HepG2 (cell line): ENCODE data around the gene CASZ1. TPM values are rescaled to one million over a fixed set of nuclear protein-coding genes. Genes with fewer than 3 reads are reported as not detected.

Source experiments
- ATAC-seq: fragments of 200-7000 bp; cut with Tn5 transposase; 3 replicates; pipeline ENCODE4 v1.9.1; 2020; ENCODE audit warnings: mild to moderate bottlenecking, moderate library complexity
- BruUV-seq: library from RNA; stranded (reverse); fragments of 400-500 nt; replicated peaks from 2 replicates; lab custom pipeline; 2021; lab: Mats Ljungman, UMichigan
- CTCF ChIA-PET: fragments of 300-600 bp; formaldehyde crosslinking; extraction: SDS; loops from one replicate; lab custom pipeline; 2021; ENCODE audit warnings: low total read pairs, inconsistent platforms, low intra/inter-chr PET ratio; lab: Yijun Ruan, JAX
- POLR2A ChIA-PET: fragments of 350-600 bp; sonication (Branson Sonifier 250); formaldehyde crosslinking; loops from one replicate; lab custom pipeline; 2020; ENCODE audit warnings: antibody characterized with exemption, inconsistent platforms; lab: Yijun Ruan, JAX
- DNase-seq: peaks from one replicate; pipeline ENCODE4 v3.0.0-alpha.2; 2015; ENCODE audit warnings: low spot score
- FAIRE-seq: peaks from 3 replicates; lab custom pipeline; 2011; peaks lifted over from hg19 to GRCh38; lab: Jason Lieb, UNC
- H2AFZ ChIP-seq: one replicate; pipeline ENCODE4 v1.6.1; 2011; ENCODE audit warnings: low read length, inconsistent platforms
- H3K27ac ChIP-seq: fragments of 300-600 bp; 3 replicates; pipeline ENCODE4 v1.8.0; 2011; ENCODE audit warnings: mixed run types, mild to moderate bottlenecking, mixed read lengths, low read length, inconsistent platforms; ENCODE audit not compliant: insufficient read depth; ENCODE audit errors: extremely low read length
- H3K27me3 ChIP-seq, 2 experiments: fragments of 200-600 bp in 1 of 2; 2 replicates in 1 of 2; 3 replicates in 1 of 2; pipeline versions ENCODE4 v1.6.0 to v1.8.0; 2011; ENCODE audit warnings: low read length in 2 of 2, mild to moderate bottlenecking in 2 of 2, moderate library complexity in 2 of 2, inconsistent platforms in 1 of 2; ENCODE audit not compliant: insufficient read depth in 2 of 2, control insufficient read depth in 1 of 2
- H3K36me3 ChIP-seq, 2 experiments: fragments of 200-600 bp in 1 of 2; replicated peaks in 1 of 2; 2 replicates in 1 of 2; 3 replicates in 1 of 2; pipeline versions ENCODE4 v1.5.1 to v1.8.0; 2011; ENCODE audit warnings: low read length in 2 of 2, inconsistent platforms in 1 of 2; ENCODE audit not compliant: insufficient read depth in 2 of 2, control insufficient read depth in 1 of 2
- H3K4me1 ChIP-seq: 2 replicates; pipeline ENCODE4 v1.5.1; 2012; ENCODE audit warnings: low read length, inconsistent platforms; ENCODE audit not compliant: insufficient read depth
- H3K4me2 ChIP-seq: 2 replicates; pipeline ENCODE4 v1.6.0; 2011; ENCODE audit warnings: low read depth, low read length, inconsistent platforms
- H3K4me3 ChIP-seq, 3 experiments: fragments of 200-600 bp in 1 of 3; sonication (generic), shearing (Covaris generic) in 1 of 3; replicated peaks in 1 of 3; 2 replicates each; pipeline ENCODE4 v1.5.1; 2011 to 2016; ENCODE audit warnings: low read length in 3 of 3, inconsistent platforms in 2 of 3, low read depth in 2 of 3, mild to moderate bottlenecking in 2 of 3, control low read depth in 1 of 3, mixed read lengths in 1 of 3; ENCODE audit not compliant: insufficient read depth in 1 of 3
- H3K79me2 ChIP-seq: one replicate; pipeline ENCODE4 v1.6.1; 2011; ENCODE audit warnings: low read length, inconsistent platforms; ENCODE audit not compliant: insufficient read depth
- H3K9ac ChIP-seq: 2 replicates; pipeline ENCODE4 v1.6.0; 2011; ENCODE audit warnings: mild to moderate bottlenecking, low read depth, low read length, inconsistent platforms; ENCODE audit not compliant: insufficient read depth
- H3K9me3 ChIP-seq: 2 replicates; pipeline ENCODE4 v1.5.1; 2012; ENCODE audit warnings: mild to moderate bottlenecking, low read length
- H4K20me1 ChIP-seq: 2 replicates; pipeline ENCODE4 v1.6.0; 2011; ENCODE audit warnings: inconsistent platforms, mild to moderate bottlenecking, low read length, moderate library complexity; ENCODE audit not compliant: insufficient read depth
- ATRX ChIP-seq: sonication (generic); formaldehyde crosslinking; IDR thresholded peaks from 2 replicates; pipeline ENCODE4 v1.4.0; 2020; ENCODE audit warnings: missing genetic modification reagents, borderline replicate concordance
- BCL6 ChIP-seq: IDR thresholded peaks from 2 replicates; pipeline ENCODE4 v1.6.1; 2016; ENCODE audit warnings: missing genetic modification reagents, missing compliant biosample characterization
- BRD4 ChIP-seq: sonication (generic); formaldehyde crosslinking; IDR thresholded peaks from 2 replicates; pipeline ENCODE4 v1.4.0; 2020; ENCODE audit warnings: missing genetic modification reagents
- GPN1 ChIP-seq: sonication (generic); formaldehyde crosslinking; IDR thresholded peaks from 2 replicates; pipeline ENCODE4 v1.5.1; 2020; ENCODE audit warnings: missing genetic modification reagents, borderline replicate concordance
- HMG20B ChIP-seq: conservative IDR thresholded peaks from 2 replicates; pipeline ENCODE4 v1.6.1; 2016; ENCODE audit warnings: missing genetic modification reagents, missing compliant biosample characterization
- HNRNPK ChIP-seq: fragments of 200-400 bp; formaldehyde crosslinking; IDR thresholded peaks from 2 replicates; pipeline ENCODE4 v1.6.1; 2018; ENCODE audit warnings: low read length, low read depth, moderate library complexity, mild to moderate bottlenecking; ENCODE audit not compliant: poor library complexity, severe bottlenecking
- REL ChIP-seq: sonication (generic); formaldehyde crosslinking; conservative IDR thresholded peaks from 2 replicates; pipeline ENCODE4 v1.8.0; 2022; ENCODE audit warnings: mild to moderate bottlenecking, missing genetic modification reagents, moderate library complexity
- SMARCE1 ChIP-seq: fragments of 450-650 bp; IDR thresholded peaks from 2 replicates; pipeline ENCODE4 v1.6.1; 2017; ENCODE audit warnings: borderline replicate concordance
- TIGD3 ChIP-seq: sonication (generic); formaldehyde crosslinking; IDR thresholded peaks from 2 replicates; pipeline ENCODE4 v1.5.1; 2020; ENCODE audit warnings: mild to moderate bottlenecking, missing genetic modification reagents, borderline replicate concordance
- TRIM24 ChIP-seq: sonication (generic); formaldehyde crosslinking; IDR thresholded peaks from 2 replicates; pipeline ENCODE4 v1.8.0; 2022; ENCODE audit warnings: mild to moderate bottlenecking, missing genetic modification reagents
- ZBTB7A ChIP-seq: sonication (generic); formaldehyde crosslinking; IDR thresholded peaks from 2 replicates; pipeline ENCODE4 v1.8.0; 2022; ENCODE audit warnings: mild to moderate bottlenecking, missing genetic modification reagents
- ZNF17 ChIP-seq: sonication (generic); formaldehyde crosslinking; IDR thresholded peaks from 2 replicates; pipeline ENCODE4 v1.5.0; 2020; ENCODE audit warnings: mild to moderate bottlenecking, missing genetic modification reagents
- ZNF207 ChIP-seq: fragments of 450-650 bp; IDR thresholded peaks from 2 replicates; pipeline ENCODE4 v1.6.1; 2016; ENCODE audit warnings: antibody characterized with exemption, borderline replicate concordance
- ZNF574 ChIP-seq: sonication (generic); formaldehyde crosslinking; IDR thresholded peaks from 2 replicates; pipeline ENCODE4 v1.4.0; 2020; ENCODE audit warnings: missing genetic modification reagents
- ZNF691 ChIP-seq: sonication (generic); formaldehyde crosslinking; IDR thresholded peaks from 2 replicates; pipeline ENCODE4 v1.4.0; 2020; ENCODE audit warnings: missing genetic modification reagents, low read depth, mild to moderate bottlenecking, borderline replicate concordance
- ZUFSP ChIP-seq: sonication (generic); formaldehyde crosslinking; IDR thresholded peaks from 2 replicates; pipeline ENCODE4 v1.9.0; 2021; ENCODE audit warnings: missing genetic modification reagents, mild to moderate bottlenecking, borderline replicate concordance
- WGBS: methylation state at CpG from one replicate; pipeline ENCODE4 v1.1.6; 2017; ENCODE audit warnings: low lambda C conversion rate; 5-methylcytosine and 5-hydroxymethylcytosine counted together
- in situ Hi-C: cut with HindIII; loops from 2 replicates; pipeline ENCODE4 v1.10.0; 2017; ENCODE audit warnings: low pct_unique_long_range_greater_than_20kb; ENCODE audit not compliant: extremely low pct_ligation_motif_present
- intact Hi-C: fragments of 100-400 bp; cut with micrococcal nuclease; formaldehyde crosslinking; loops from one replicate; pipeline ENCODE4 v1.10.0; 2022; ENCODE audit not compliant: unreplicated experiment
- polyA plus RNA-seq, 8 experiments: library from polyadenylated mRNA; depleted of rRNA in 3 of 8; stranded (reverse) in 7 of 8; unstranded in 1 of 8; fragments of >200 nt; fragmentation: Illumina TruSeq in 4 of 8; extraction: Trizol in 4 of 8; gene quantifications; 2 replicates each; pipeline versions ENCODE4 v1.2.1 to v1.2.3, GENCODE V29; 2011 to 2016; ENCODE audit warnings: low read depth in 4 of 8, missing spikeins in 1 of 8, mixed read lengths in 1 of 8; ENCODE audit not compliant: insufficient read depth in 1 of 8
- total RNA-seq, 5 experiments: library from RNA; depleted of rRNA; stranded (reverse); fragments of >200 nt; fragmentation: Illumina TruSeq; extraction: Trizol; gene quantifications; 2 replicates each; pipeline ENCODE4 v1.2.3, GENCODE V29; 2016; ENCODE audit warnings: low read depth in 1 of 5

The CASZ1 gene
- total and polyA plus RNA-seq, 2 of the 13 experiments (the other 11 are each of a cell fraction or from before 2014, with no cell fraction given): 1.9 to 3.7 TPM

DNA sequence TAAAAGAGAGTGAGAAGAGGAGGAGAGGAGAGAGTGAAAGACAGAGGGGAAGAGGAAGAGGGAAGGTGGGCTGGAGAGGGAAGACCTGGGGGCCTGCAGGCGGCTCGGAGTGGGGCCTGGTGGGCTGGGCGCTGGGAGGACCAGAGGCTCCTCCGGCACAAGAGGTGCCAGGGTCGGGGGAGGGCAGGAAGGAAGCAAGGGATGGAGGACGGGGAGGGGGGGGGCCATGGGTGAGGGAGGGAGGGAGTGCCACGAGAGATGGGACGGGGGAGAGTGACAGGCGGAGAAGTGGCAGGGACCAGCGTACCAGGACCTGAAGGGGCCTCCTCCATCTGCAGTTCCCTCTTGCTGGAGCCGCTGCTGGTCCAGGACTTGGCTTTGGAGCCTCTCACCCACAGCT is 87.7 kb downstream of the CASZ1 start:
- Histone ChIP-seq H3K4me2 (no peak overlapping the region), H3K4me1 (peaks cover 21% of the 10 kb centered on the region), H3K4me3 (no peak overlapping the region), H4K20me1 (no peaks in the 10 kb centered on the region), H3K9ac (no peak overlapping the region), H3K27ac (no peak overlapping the region), H2AFZ (no peak overlapping the region), H3K27me3 (peaks cover 8 to 53% of the 10 kb centered on the region in 2 experiments; a peak in 3 of 5 replicates), H3K36me3 (no peaks in the 10 kb centered on the region), H3K79me2 (no peaks in the 10 kb centered on the region), H3K9me3 (no peaks in the 10 kb centered on the region)
- POLR2A ChIA-PET: no interaction called here
- DNase-seq (no peak), FAIRE-seq (no peak), ATAC-seq (no peak)
- in situ Hi-C loops (no loop called here), intact Hi-C loops (no loop called here)
- 58% methylated on average over 10 of the region's 11 CpGs for WGBS
- no TSS peak for BruUV-seq
- CTCF ChIA-PET: no interaction called here
- TF ChIP-seq GPN1 (CRISPR knock-in tag) (no peak), ZUFSP (CRISPR knock-in tag) (no peak), BCL6 (CRISPR knock-in tag) (no peak), SMARCE1 (no peak), REL (CRISPR knock-in tag) (no peak), TRIM24 (CRISPR knock-in tag) (no peak), ZBTB7A (CRISPR knock-in tag) (no peak), BRD4 (CRISPR knock-in tag) (no peak), ZNF691 (CRISPR knock-in tag) (no peak), HMG20B (CRISPR knock-in tag) (no peak), ZNF574 (CRISPR knock-in tag) (no peak), ATRX (CRISPR knock-in tag) (no peak), TIGD3 (no peak), ZNF17 (no peak), HNRNPK (no peak), ZNF207 (no peak)
